Kidney (tissue), 22 donors: ENCODE results near the gene PRDM1. TPM values are rescaled to one million over a fixed set of nuclear protein-coding genes. Genes with fewer than 3 reads are reported as not detected.

Source experiments
- DNase-seq, 5 donors: peaks; one replicate each; pipeline ENCODE4 v3.0.0-alpha.2; 2013 to 2020
- FAIRE-seq: peaks from 2 replicates; lab custom pipeline; 2012; peaks lifted over from hg19 to GRCh38; lab: Jason Lieb, UNC
- H3K27ac ChIP-seq, 2 donors: one replicate each; pipeline ENCODE4 v1.7.0; 2013; ENCODE audit warnings: low read depth in 2 of 2, low read length in 2 of 2, inconsistent platforms in 1 of 2
- H3K27me3 ChIP-seq: one replicate; pipeline ENCODE4 v1.7.1; 2013; ENCODE audit warnings: low read length, inconsistent platforms; ENCODE audit not compliant: control insufficient read depth, insufficient read depth
- H3K36me3 ChIP-seq, 3 donors: one replicate each; pipeline versions ENCODE4 v1.7.0 to v1.7.1; 2013; ENCODE audit warnings: low read length in 3 of 3, control low read depth in 1 of 3, inconsistent platforms in 1 of 3; ENCODE audit not compliant: insufficient read depth in 3 of 3, control insufficient read depth in 2 of 3
- H3K4me1 ChIP-seq, 3 donors: one replicate each; pipeline versions ENCODE4 v1.7.0 to v1.7.1; 2013; ENCODE audit warnings: low read length in 3 of 3, inconsistent platforms in 1 of 3, low read depth in 1 of 3; ENCODE audit not compliant: control insufficient read depth in 2 of 3, insufficient read depth in 2 of 3
- H3K4me3 ChIP-seq, 3 donors: one replicate each; pipeline versions ENCODE4 v1.7.0 to v1.8.1; 2013; ENCODE audit warnings: low read length in 3 of 3, control low read depth in 1 of 3, inconsistent platforms in 1 of 3
- H3K9ac ChIP-seq, 3 donors: one replicate each; pipeline versions ENCODE4 v1.7.0 to v1.7.1; 2013; ENCODE audit warnings: low read length in 3 of 3, control low read depth in 1 of 3, inconsistent platforms in 1 of 3
- H3K9me3 ChIP-seq, 3 donors: one replicate each; pipeline versions ENCODE4 v1.7.0 to v1.7.1; 2013; ENCODE audit warnings: low read length in 3 of 3, control low read depth in 1 of 3, inconsistent platforms in 1 of 3; ENCODE audit not compliant: control insufficient read depth in 2 of 3, insufficient read depth in 1 of 3
- CTCF ChIP-seq: IDR thresholded peaks from 3 replicates; pipeline ENCODE4 v1.5.1; 2012; ENCODE audit warnings: mild to moderate bottlenecking, moderate library complexity, borderline replicate concordance; ENCODE audit not compliant: insufficient read depth; ENCODE audit errors: extremely low read depth
- intact Hi-C: fragments of 100-400 bp; cut with DNase I; formaldehyde crosslinking; loops from one replicate; pipeline ENCODE4 v1.11.1; 2022
- long read RNA-seq, 10 donors: library from polyadenylated mRNA in 1 of 10; unstranded in 1 of 10; transcript quantifications; one replicate each; pipeline ENCODE4 v2.0.0 and lab custom pipeline, GENCODE V29; 2021 to 2026
- polyA plus RNA-seq: library from polyadenylated mRNA; stranded (reverse); fragments of 350-450 nt; fragmentation: Illumina TruSeq; extraction: RNeasy Lipid Tissue Mini Kit (QIAGEN cat#74804); gene quantifications from one replicate; pipeline ENCODE4 v1.2.3, GENCODE V29; 2014; ENCODE audit warnings: low read depth, low replicate concordance; ENCODE audit not compliant: insufficient read depth
- total RNA-seq: library from RNA; stranded (reverse); fragmentation: NEBNext Ultra II Directional; extraction: Animal tissue kit (Norgen Biotek cat#: 25700); gene quantifications from one replicate; pipeline ENCODE4 v1.2.1, GENCODE V29; 2021
- donor health status: control.
- donor health status: control.
- donor health status: control.
- donor health status: control.
- donor health status: control.
- donor health status: DM: yes; HTN: yes; CAD: no.
- donor health status: Normal renal cell carcinoma (clear cell type).

PRDM1 gene
- total RNA-seq (23.0 TPM), polyA plus RNA-seq (0.86 TPM)
- long read RNA-seq, donor 1, result 0 reads
- long read RNA-seq, donor 2, result 0 reads
- long read RNA-seq, donor 3, result 0 reads
- long read RNA-seq, donor 4, result 0 reads
- long read RNA-seq, donor 5, result 0 reads
- long read RNA-seq, donor 6, result 0 reads
- long read RNA-seq, donor 7, full-length matches to known transcripts, result 5 of 8 reads
- long read RNA-seq, donor 7, partial matches to known transcripts, result 3 of 8 reads
- long read RNA-seq, donor 7, other reads (novel, unspliced or antisense), result 0 of 8 reads
- long read RNA-seq, donor 8, result 0 reads
- long read RNA-seq, donor 9, result 0 reads
- long read RNA-seq, donor 10, result 0 reads

GRCh38 chr6:106085984-106086813 lies at the start of gene PRDM1:
Gene PRDM1, plus strand, starts transcription at chr6:106086336. Its CDS starts 218 bp downstream, at chr6:106086554.
- no peak for FAIRE-seq
- peaks cover 7% of the 10 kb centered on the region for H3K27me3 ChIP-seq
- peak within 1 kb of the TSS; percentile 44 to 63 (median 52) for H3K4me3 ChIP-seq
- peak; percentile 80 to 92 (median 85) for DNase-seq
- H3K27ac ChIP-seq, result peak within 1 kb of the TSS; percentile 35 to 71
- intact Hi-C loops, result no loop called here
- TF ChIP-seq CTCF, result no peak
- no peaks in the 10 kb centered on the region for H3K9me3 ChIP-seq
- no peaks in the 10 kb centered on the region for H3K36me3 ChIP-seq
- H3K4me1 ChIP-seq, result peaks cover 0 to 7% (median 0%) of the 10 kb centered on the region in 3 donors
- H3K9ac ChIP-seq, result peak within 1 kb of the TSS in 1 of 3 donors; percentile 27

GRCh38 chr6:106037060-106037459 lies 49.1 kb upstream of the PRDM1 start:
- H3K4me1 ChIP-seq, result no peaks in the 10 kb centered on the region
- FAIRE-seq, result no peak
- H3K4me3 ChIP-seq, result no peak overlapping the region
- intact Hi-C loops, result no loop called here
- no peaks in the 10 kb centered on the region for H3K27me3 ChIP-seq
- no peaks in the 10 kb centered on the region for H3K36me3 ChIP-seq
- no peak for TF ChIP-seq CTCF
- H3K9ac ChIP-seq, result no peak overlapping the region
- H3K9me3 ChIP-seq, result peaks cover 0 to 10% (median 2%) of the 10 kb centered on the region in 3 donors
- no peak for DNase-seq
- H3K27ac ChIP-seq, result no peak overlapping the region

- Histone ChIP-seq H3K27ac (no peak overlapping the region), H3K36me3 (no peaks in the 10 kb centered on the region), H3K27me3 (no peaks in the 10 kb centered on the region), H3K9me3 (peaks cover 0 to 10% (median 2%) of the 10 kb centered on the region in 3 donors), H3K4me3 (no peak overlapping the region), H3K4me1 (no peaks in the 10 kb centered on the region), H3K9ac (no peak overlapping the region)
- intact Hi-C loops, result no loop called here
- DNase-seq, result no peak
- TF ChIP-seq CTCF, result no peak
- FAIRE-seq, result no peak
Measured at GRCh38 chr6:106039897-106040592, 46.1 kb upstream of the PRDM1 start.
